Neural progenitor cell (in vitro differentiated cells): ENCODE results near the gene SPDYE1.

ENCODE experiments used
- EZH2 ChIP-seq: fragments of 200-600 bp; sonication (generic); IDR thresholded peaks from 2 replicates; pipeline ENCODE4 v1.6.1; 2017; ENCODE audit warnings: antibody characterized with exemption, mild to moderate bottlenecking, moderate library complexity
- EZH2phosphoT487 ChIP-seq: fragments of 200-600 bp; sonication (generic); IDR thresholded peaks from 2 replicates; pipeline ENCODE4 v1.6.1; 2017; ENCODE audit warnings: antibody characterized with exemption
- TF ChIP-seq, protein P1 (sequence below): fragments of 200-600 bp; sonication (generic); IDR thresholded peaks from 2 replicates; pipeline ENCODE4 v1.5.1; 2017; ENCODE audit warnings: antibody characterized with exemption, mild to moderate bottlenecking

DNA sequence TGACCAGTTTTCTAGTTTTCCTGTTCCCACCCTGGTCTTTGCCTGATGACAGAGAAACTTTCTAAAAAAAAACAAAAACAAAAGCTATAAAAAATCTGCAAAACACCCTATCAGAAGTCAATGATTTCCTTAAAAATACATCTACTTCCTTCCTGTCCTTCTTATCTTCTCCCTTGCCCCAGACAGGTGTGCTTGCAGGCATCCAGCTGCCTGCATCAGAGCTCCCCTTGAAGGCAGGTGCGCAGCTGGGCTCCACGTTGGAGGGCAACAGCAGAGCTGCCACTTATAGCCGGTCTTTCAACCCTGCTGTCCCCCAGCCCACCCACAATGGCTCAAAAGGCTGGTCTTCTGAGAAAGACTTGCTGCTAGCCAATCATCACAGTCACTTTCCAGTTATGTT is 41.7 kb upstream of the SPDYE1 start:
- TF ChIP-seq EZH2 (no peak), EZH2phosphoT487 (no peak)
- TF ChIP-seq, protein P1, sequence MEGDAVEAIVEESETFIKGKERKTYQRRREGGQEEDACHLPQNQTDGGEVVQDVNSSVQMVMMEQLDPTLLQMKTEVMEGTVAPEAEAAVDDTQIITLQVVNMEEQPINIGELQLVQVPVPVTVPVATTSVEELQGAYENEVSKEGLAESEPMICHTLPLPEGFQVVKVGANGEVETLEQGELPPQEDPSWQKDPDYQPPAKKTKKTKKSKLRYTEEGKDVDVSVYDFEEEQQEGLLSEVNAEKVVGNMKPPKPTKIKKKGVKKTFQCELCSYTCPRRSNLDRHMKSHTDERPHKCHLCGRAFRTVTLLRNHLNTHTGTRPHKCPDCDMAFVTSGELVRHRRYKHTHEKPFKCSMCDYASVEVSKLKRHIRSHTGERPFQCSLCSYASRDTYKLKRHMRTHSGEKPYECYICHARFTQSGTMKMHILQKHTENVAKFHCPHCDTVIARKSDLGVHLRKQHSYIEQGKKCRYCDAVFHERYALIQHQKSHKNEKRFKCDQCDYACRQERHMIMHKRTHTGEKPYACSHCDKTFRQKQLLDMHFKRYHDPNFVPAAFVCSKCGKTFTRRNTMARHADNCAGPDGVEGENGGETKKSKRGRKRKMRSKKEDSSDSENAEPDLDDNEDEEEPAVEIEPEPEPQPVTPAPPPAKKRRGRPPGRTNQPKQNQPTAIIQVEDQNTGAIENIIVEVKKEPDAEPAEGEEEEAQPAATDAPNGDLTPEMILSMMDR, result no peak
